Mucosa of descending colon (tissue), 3 donors: ENCODE data around the gene ACTL9. TPM values are rescaled to one million over a fixed set of nuclear protein-coding genes. Genes with fewer than 3 reads are reported as not detected.

ENCODE experiments used
- ATAC-seq: fragments of 200-7000 bp; cut with Tn5 transposase; one replicate; pipeline ENCODE4 v1.9.1; 2020; ENCODE audit warnings: mild to moderate bottlenecking, moderate library complexity
- DNase-seq, 3 donors: peaks; one replicate each; pipeline ENCODE4 v3.0.0-alpha.2; 2020
- H3K36me3 ChIP-seq: fragments of 200-600 bp; one replicate; pipeline ENCODE4 v1.8.0; 2021; ENCODE audit warnings: low read depth, mild to moderate bottlenecking
- H3K4me1 ChIP-seq: fragments of 200-600 bp; one replicate; pipeline ENCODE4 v1.8.0; 2021; ENCODE audit warnings: low read depth, mild to moderate bottlenecking
- H3K4me3 ChIP-seq: fragments of 200-600 bp; one replicate; pipeline ENCODE4 v1.8.0; 2021; ENCODE audit warnings: mild to moderate bottlenecking
- H3K9me3 ChIP-seq: fragments of 200-600 bp; one replicate; pipeline ENCODE4 v1.8.0; 2021; ENCODE audit warnings: mild to moderate bottlenecking
- CTCF ChIP-seq: fragments of 200-600 bp; IDR thresholded peaks from one replicate; pipeline ENCODE4 v1.8.0; 2022; ENCODE audit warnings: antibody characterized with exemption, mild to moderate bottlenecking
- intact Hi-C, 2 donors: fragments of 100-400 bp; cut with DNase I in 1 of 2; cut with micrococcal nuclease in 1 of 2; formaldehyde crosslinking; loops; one replicate each; pipeline versions ENCODE4 v1.11.0 to v1.11.1; 2022; cut with DNase I, micrococcal nuclease
- total RNA-seq, 3 donors: library from RNA; stranded (reverse); fragmentation: NEBNext Ultra II Directional in 2 of 3; extraction: Animal tissue kit (Norgen Biotek cat#: 25700) in 2 of 3; gene quantifications; one replicate each; pipeline versions ENCODE4 v1.2.1 to v1.2.4, GENCODE V29; 2021 to 2023
- donor health status: DM: no; HTN: no; CAD: no; lungs with moderate emphysema.
- donor health status: DM: no; HTN: no; CAD: no.
- donor health status: DM: no; HTN: yes; CAD: no.

ACTL9 gene
- total RNA-seq, 3 donors from 2014 or later: not detected

- Histone ChIP-seq H3K4me1 (no peaks in the 10 kb centered on the region), H3K9me3 (no peaks in the 10 kb centered on the region), H3K36me3 (no peaks in the 10 kb centered on the region), H3K4me3 (no peak overlapping the region)
- no peak for TF ChIP-seq CTCF
- ATAC-seq: no peak
- no peak for DNase-seq
- intact Hi-C loops: no loop called here
These were observed 25.2 kb downstream of the ACTL9 start for GRCh38 chr19:8673276-8673891.

- no peaks in the 10 kb centered on the region for H3K9me3 ChIP-seq
- no peaks in the 10 kb centered on the region for H3K36me3 ChIP-seq
- no peak overlapping the region for H3K4me3 ChIP-seq
- intact Hi-C loops: no loop called here
- ATAC-seq: no peak
- TF ChIP-seq CTCF: no peak
- no peaks in the 10 kb centered on the region for H3K4me1 ChIP-seq
- no peak for DNase-seq
These were observed 31.7 kb downstream of the ACTL9 start for GRCh38 chr19:8666814-8667405.

- DNase-seq: no peak
- H3K4me3 ChIP-seq: no peak overlapping the region
- H3K36me3 ChIP-seq: no peaks in the 10 kb centered on the region
- intact Hi-C loops: no loop called here
- no peak for TF ChIP-seq CTCF
- no peaks in the 10 kb centered on the region for H3K9me3 ChIP-seq
- no peak for ATAC-seq
- H3K4me1 ChIP-seq: no peaks in the 10 kb centered on the region
These were observed 33.0 kb downstream of the ACTL9 start for GRCh38 chr19:8665468-8666213.

GRCh38 chr19:8664671-8665057 is 33.9 kb downstream of the ACTL9 start:
- Histone ChIP-seq H3K36me3 (no peaks in the 10 kb centered on the region), H3K9me3 (no peaks in the 10 kb centered on the region), H3K4me1 (no peaks in the 10 kb centered on the region), H3K4me3 (no peak overlapping the region)
- DNase-seq: no peak
- ATAC-seq: no peak
- no peak for TF ChIP-seq CTCF
- intact Hi-C loops: no loop called here

- Histone ChIP-seq H3K36me3 (no peaks in the 10 kb centered on the region), H3K4me1 (no peaks in the 10 kb centered on the region), H3K9me3 (no peaks in the 10 kb centered on the region), H3K4me3 (no peak overlapping the region)
- intact Hi-C loops: no loop called here
- DNase-seq: peak in 1 of 3 donors; percentile 61
- TF ChIP-seq CTCF: no peak
- ATAC-seq: peak; percentile 18
These were observed 34.5 kb downstream of the ACTL9 start for GRCh38 chr19:8663920-8664670.
